MM.1S (cell line): Measurements from ENCODE around the gene CD79A.

Source experiments
- DNase-seq: peaks from one replicate; pipeline ENCODE4 v3.0.0-alpha.2; 2015
- H2AFZ ChIP-seq: fragments of 300-600 bp; sonication (generic); 2 replicates; pipeline ENCODE4 v1.6.0; 2016; ENCODE audit warnings: antibody characterized with exemption, low read length
- H3F3A ChIP-seq: fragments of 300-600 bp; sonication (generic); 2 replicates; pipeline ENCODE4 v1.6.1; 2016; ENCODE audit warnings: mild to moderate bottlenecking, antibody characterized with exemption, low read length, moderate library complexity, mixed read lengths; ENCODE audit not compliant: insufficient read depth
- H3K27ac ChIP-seq: fragments of 300-600 bp; sonication (generic); 2 replicates; pipeline ENCODE4 v1.5.1; 2016; ENCODE audit warnings: mild to moderate bottlenecking, low read length
- H3K27me3 ChIP-seq: fragments of 300-600 bp; sonication (generic); replicated peaks from 2 replicates; pipeline ENCODE4 v1.6.0; 2016; ENCODE audit warnings: low read length; ENCODE audit not compliant: insufficient read depth
- H3K36me3 ChIP-seq: fragments of 300-600 bp; sonication (generic); replicated peaks from 2 replicates; pipeline ENCODE4 v1.6.1; 2016; ENCODE audit warnings: mild to moderate bottlenecking, low read length, mixed read lengths; ENCODE audit not compliant: insufficient read depth
- H3K4me1 ChIP-seq: fragments of 300-600 bp; sonication (generic); 2 replicates; pipeline ENCODE4 v1.6.1; 2016; ENCODE audit warnings: low read length, mixed read lengths
- H3K4me2 ChIP-seq: fragments of 300-600 bp; sonication (generic); 2 replicates; pipeline ENCODE4 v1.6.0; 2016; ENCODE audit warnings: low read depth, low read length
- H3K4me3 ChIP-seq: fragments of 300-600 bp; sonication (generic); 2 replicates; pipeline ENCODE4 v1.5.1; 2016; ENCODE audit warnings: low read length, mixed read lengths
- H3K79me2 ChIP-seq: fragments of 300-600 bp; sonication (generic); 2 replicates; pipeline ENCODE4 v1.6.1; 2016; ENCODE audit warnings: mixed run types, low read length, mixed read lengths
- H3K9ac ChIP-seq: fragments of 300-600 bp; sonication (generic); 2 replicates; pipeline ENCODE4 v1.6.1; 2016; ENCODE audit warnings: low read length, mixed read lengths
- H3K9me2 ChIP-seq: fragments of 300-600 bp; sonication (generic); replicated peaks from 2 replicates; pipeline ENCODE4 v1.6.1; 2016; ENCODE audit warnings: mild to moderate bottlenecking, low read length, mixed read lengths; ENCODE audit not compliant: insufficient read depth
- H3K9me3 ChIP-seq: fragments of 300-600 bp; sonication (generic); replicated peaks from 2 replicates; pipeline ENCODE4 v1.6.1; 2016; ENCODE audit warnings: mild to moderate bottlenecking, low read length, mixed read lengths; ENCODE audit not compliant: insufficient read depth
- H4K20me1 ChIP-seq: fragments of 300-600 bp; sonication (generic); 2 replicates; pipeline ENCODE4 v1.6.1; 2016; ENCODE audit warnings: mild to moderate bottlenecking, low read length, moderate library complexity, mixed read lengths; ENCODE audit not compliant: insufficient read depth
- EZH2 ChIP-seq: fragments of 300-600 bp; sonication (generic); optimal IDR thresholded peaks from 2 replicates; pipeline ENCODE3; 2017; ENCODE audit warnings: low read depth, mild to moderate bottlenecking, antibody characterized with exemption, low read length, mixed read lengths
- EZH2phosphoT487 ChIP-seq: fragments of 300-600 bp; sonication (generic); IDR thresholded peaks from 2 replicates; pipeline ENCODE4 v1.6.1; 2018; ENCODE audit warnings: antibody characterized with exemption, low read length
- TF ChIP-seq, protein P1 (sequence below): fragments of 300-600 bp; sonication (generic); IDR thresholded peaks from 2 replicates; pipeline ENCODE4 v1.5.1; 2016; ENCODE audit warnings: antibody characterized with exemption, low read length, mixed read lengths

The CD79A gene

DNA sequence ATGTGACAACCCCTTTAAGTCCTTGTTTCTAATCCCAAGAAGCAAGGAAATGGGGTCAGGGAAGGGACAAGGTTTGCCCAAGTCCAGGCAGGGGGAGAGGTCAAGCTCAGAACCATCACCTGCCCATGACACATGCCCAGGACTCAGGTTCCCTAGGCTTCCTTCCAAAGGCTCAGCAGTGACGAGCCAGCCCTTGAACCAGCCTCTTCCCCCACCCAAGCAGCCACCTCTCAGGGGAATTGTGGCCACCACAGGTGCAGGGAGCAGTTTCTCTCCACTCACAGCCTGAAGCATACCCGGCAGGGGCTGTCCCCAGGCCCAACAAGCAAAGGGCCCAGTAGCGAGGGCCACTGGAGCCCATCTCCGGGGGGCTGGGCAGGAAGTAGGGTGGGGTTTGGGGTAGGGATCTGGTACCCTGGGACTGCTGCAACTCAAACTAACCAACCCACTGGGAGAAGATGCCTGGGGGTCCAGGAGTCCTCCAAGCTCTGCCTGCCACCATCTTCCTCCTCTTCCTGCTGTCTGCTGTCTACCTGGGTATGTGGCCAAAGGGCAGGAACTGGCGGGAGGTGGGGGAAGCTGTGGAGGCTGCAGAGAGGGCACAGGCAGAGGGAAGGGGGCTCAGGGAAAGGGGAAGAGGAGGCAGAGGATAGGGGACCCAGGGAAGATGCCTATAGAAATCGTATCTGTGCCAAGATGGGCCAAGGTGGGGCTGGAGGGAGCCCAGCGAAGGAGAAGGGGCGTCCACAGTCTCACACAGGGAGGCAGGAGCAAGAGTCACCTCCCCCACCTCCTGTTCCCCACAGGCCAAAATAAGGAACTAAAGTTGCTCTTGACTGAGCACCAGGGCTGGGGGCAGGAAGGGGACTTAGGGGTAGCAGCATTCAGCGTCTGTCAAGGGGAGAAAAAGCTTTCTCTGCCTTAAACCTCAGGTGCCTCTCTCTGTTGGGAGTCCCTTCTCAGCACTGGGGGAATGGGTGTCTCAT, at the start of gene CD79A:
Gene CD79A (plus strand): TSS at position 433 of the 986 bp plus-strand sequence. CDS start 26 bp downstream, at position 459.
- H3K27me3 ChIP-seq: no peaks in the 10 kb centered on the region
- peaks cover 26% of the 10 kb centered on the region for H3F3A ChIP-seq
- no peaks in the 10 kb centered on the region for H3K79me2 ChIP-seq
- H3K4me2 ChIP-seq: 0 out of 2 replicates have a peak within 1 kb of the TSS, but pooled peaks have one; percentile 9
- H3K4me3 ChIP-seq: no peak within 1 kb of the TSS; the same call in 1 of the 2 replicates
- no peaks in the 10 kb centered on the region for H3K36me3 ChIP-seq
- TF ChIP-seq EZH2phosphoT487 (no peak), EZH2 (no peak)
- TF ChIP-seq, protein P1, sequence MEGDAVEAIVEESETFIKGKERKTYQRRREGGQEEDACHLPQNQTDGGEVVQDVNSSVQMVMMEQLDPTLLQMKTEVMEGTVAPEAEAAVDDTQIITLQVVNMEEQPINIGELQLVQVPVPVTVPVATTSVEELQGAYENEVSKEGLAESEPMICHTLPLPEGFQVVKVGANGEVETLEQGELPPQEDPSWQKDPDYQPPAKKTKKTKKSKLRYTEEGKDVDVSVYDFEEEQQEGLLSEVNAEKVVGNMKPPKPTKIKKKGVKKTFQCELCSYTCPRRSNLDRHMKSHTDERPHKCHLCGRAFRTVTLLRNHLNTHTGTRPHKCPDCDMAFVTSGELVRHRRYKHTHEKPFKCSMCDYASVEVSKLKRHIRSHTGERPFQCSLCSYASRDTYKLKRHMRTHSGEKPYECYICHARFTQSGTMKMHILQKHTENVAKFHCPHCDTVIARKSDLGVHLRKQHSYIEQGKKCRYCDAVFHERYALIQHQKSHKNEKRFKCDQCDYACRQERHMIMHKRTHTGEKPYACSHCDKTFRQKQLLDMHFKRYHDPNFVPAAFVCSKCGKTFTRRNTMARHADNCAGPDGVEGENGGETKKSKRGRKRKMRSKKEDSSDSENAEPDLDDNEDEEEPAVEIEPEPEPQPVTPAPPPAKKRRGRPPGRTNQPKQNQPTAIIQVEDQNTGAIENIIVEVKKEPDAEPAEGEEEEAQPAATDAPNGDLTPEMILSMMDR: no peak
- H3K4me1 ChIP-seq: peaks cover 29% of the 10 kb centered on the region
- H2AFZ ChIP-seq: no peak within 1 kb of the TSS
- no peaks in the 10 kb centered on the region for H3K9me3 ChIP-seq
- no peak within 1 kb of the TSS for H3K9ac ChIP-seq
- no peaks in the 10 kb centered on the region for H4K20me1 ChIP-seq
- H3K9me2 ChIP-seq: no peaks in the 10 kb centered on the region
- H3K27ac ChIP-seq: no peak within 1 kb of the TSS; the same call in 1 of the 2 replicates
- no peak for DNase-seq

- no peak for DNase-seq
Observed at GRCh38 chr19:41837981-41838708, 38.9 kb upstream of the CD79A start.

GRCh38 chr19:41839211-41839610, 37.9 kb upstream of the CD79A start:
- H3K4me1 ChIP-seq: no peaks in the 10 kb centered on the region
- no peaks in the 10 kb centered on the region for H3K79me2 ChIP-seq
- H3K9ac ChIP-seq: no peak overlapping the region
- H3K4me3 ChIP-seq: no peak overlapping the region
- H3F3A ChIP-seq: no peaks in the 10 kb centered on the region
- H3K9me3 ChIP-seq: no peaks in the 10 kb centered on the region
- H2AFZ ChIP-seq: no peak overlapping the region
- no peaks in the 10 kb centered on the region for H3K9me2 ChIP-seq
- H3K27ac ChIP-seq: no peak overlapping the region
- H3K36me3 ChIP-seq: no peaks in the 10 kb centered on the region
- no peak overlapping the region for H3K4me2 ChIP-seq
- TF ChIP-seq EZH2phosphoT487: no peak
- no peak for TF ChIP-seq EZH2
- no peak for DNase-seq
- peaks cover 84% of the 10 kb centered on the region for H3K27me3 ChIP-seq
- no peaks in the 10 kb centered on the region for H4K20me1 ChIP-seq

More at GRCh38 chr19:41837981-41838708, 38.9 kb upstream of the CD79A start:
- Histone ChIP-seq H3F3A (no peaks in the 10 kb centered on the region), H3K9me2 (no peaks in the 10 kb centered on the region), H3K27me3 (peaks cover 76% of the 10 kb centered on the region), H3K4me3 (no peak overlapping the region), H2AFZ (no peak overlapping the region), H3K27ac (no peak overlapping the region), H3K79me2 (no peaks in the 10 kb centered on the region), H3K9ac (no peak overlapping the region), H4K20me1 (no peaks in the 10 kb centered on the region), H3K4me2 (no peak overlapping the region), H3K36me3 (no peaks in the 10 kb centered on the region), H3K4me1 (no peaks in the 10 kb centered on the region), H3K9me3 (no peaks in the 10 kb centered on the region)
- TF ChIP-seq EZH2phosphoT487 (no peak), EZH2 (no peak)
- TF ChIP-seq, protein P1: no peak
